ENCODE data around the gene TRIM33. TPM values are rescaled to one million over a fixed set of nuclear protein-coding genes. Genes with fewer than 3 reads are reported as not detected.

TRIM33 gene
- total and polyA plus RNA-seq, 2 of the 13 experiments (the other 11 are each of a cell fraction or from before 2014, with no cell fraction given): 35.5 to 42.2 TPM

GRCh38 chr1:114467491-114467890 lies 43.5 kb downstream of the TRIM33 start (continued):
- TF ChIP-seq ZBTB46 (CRISPR knock-in tag; IDR thresholded peaks at IDR 0.05; ENCODE audit: borderline replicate concordance): no peak
- no peak for TF ChIP-seq ZNF276 (CRISPR knock-in tag; IDR thresholded peaks at IDR 0.05; ENCODE audit: low read depth)
- no peak for TF ChIP-seq ZNF160 (CRISPR knock-in tag; IDR thresholded peaks at IDR 0.05)
- TF ChIP-seq SIX4 (CRISPR knock-in tag; IDR thresholded peaks at IDR 0.05): peak; percentile 90
- peak; percentile 73; the same call in 1 of the 2 replicates for TF ChIP-seq KLF9 (CRISPR knock-in tag; IDR thresholded peaks at IDR 0.05; ENCODE audit: low read depth)
- no peak for TF ChIP-seq PHF8 (CRISPR knock-in tag; IDR thresholded peaks at IDR 0.05)
- TF ChIP-seq ZNF318 (CRISPR knock-in tag; IDR thresholded peaks at IDR 0.05): no peak
- no peak for TF ChIP-seq JDP2 (CRISPR knock-in tag; IDR thresholded peaks at IDR 0.05; ENCODE audit: borderline replicate concordance)
- TF ChIP-seq ZNF687 (CRISPR knock-in tag; IDR thresholded peaks at IDR 0.05): no peak
- TF ChIP-seq ZNF607 (CRISPR knock-in tag; IDR thresholded peaks at IDR 0.05; ENCODE audit: borderline replicate concordance): no peak; the same call in 1 of the 2 replicates
- TF ChIP-seq RAD21 (CRISPR knock-in tag; IDR thresholded peaks at IDR 0.05): no peak
- peak; percentile 85; the same call in 1 of the 2 replicates for TF ChIP-seq ZBTB20 (CRISPR knock-in tag; IDR thresholded peaks at IDR 0.05; ENCODE audit: borderline replicate concordance, low read depth)
- peak; percentile 54; the same call in 1 of the 2 replicates for TF ChIP-seq KLF6 (CRISPR knock-in tag; IDR thresholded peaks at IDR 0.05)
